DMS 273 treated with DMSO at 0.1 percent for 48 hours (cell line): ENCODE results near the gene GDPD2.

Source experiments
- DNase-seq: peaks from one replicate; lab custom pipeline; 2025; lab: John Stamatoyannopoulos, UW

GDPD2 gene

GRCh38 chrX:70476166-70476933 lies 53.2 kb downstream of the GDPD2 start:
- no peak for DNase-seq

GRCh38 chrX:70476934-70477733 lies 54.0 kb downstream of the GDPD2 start:
- no peak for DNase-seq

GRCh38 chrX:70477734-70478075 lies 54.6 kb downstream of the GDPD2 start:
- no peak for DNase-seq

- DNase-seq = peak; percentile 72
These were observed 55.6 kb downstream of the GDPD2 start for GRCh38 chrX:70478526-70479245.

- DNase-seq = no peak
These were observed 56.3 kb downstream of the GDPD2 start for GRCh38 chrX:70479247-70479921.

GRCh38 chrX:70479922-70480659 lies 57.0 kb downstream of the GDPD2 start:
- DNase-seq = no peak

- no peak for DNase-seq
These were observed 57.5 kb downstream of the GDPD2 start for GRCh38 chrX:70480660-70481018.

GRCh38 chrX:70481471-70482270 lies 58.6 kb downstream of the GDPD2 start:
- peak; percentile 8 for DNase-seq

- no peak for DNase-seq
These were observed 59.2 kb downstream of the GDPD2 start for GRCh38 chrX:70482300-70482699.
